Activated CD4-positive, alpha-beta memory T cell treated with anti-CD3 and anti-CD28 coated beads for 36 hours (primary cell): ENCODE results near the gene RNU1-2. TPM values are rescaled to one million over a fixed set of nuclear protein-coding genes. Genes with fewer than 3 reads are reported as not detected.
"Not testable (repeated sequence)": the region's sequence is repeated elsewhere in the genome, so short reads cannot be mapped to it uniquely, and the experiment has no call there.

Experiments used
- CTCF ChIA-PET: fragments of 350-600 bp; sonication (Branson Sonifier 250); formaldehyde crosslinking; loops from one replicate; lab custom pipeline; 2021; ENCODE audit warnings: antibody characterized with exemption, inconsistent platforms; lab: Charles Lee
- POLR2A ChIA-PET: fragments of 350-600 bp; sonication (Branson Sonifier 250); formaldehyde crosslinking; loops from one replicate; lab custom pipeline; 2021; ENCODE audit warnings: antibody characterized with exemption; lab: Charles Lee
- DNase-seq: peaks from one replicate; pipeline ENCODE4 v3.0.0-alpha.2; 2020
- H3K27ac Mint-ChIP-seq: one replicate; pipeline ENCODE4 v1.8.0; 2021; ENCODE audit warnings: mixed read lengths
- H3K27me3 Mint-ChIP-seq: one replicate; pipeline ENCODE4 v1.8.0; 2021; ENCODE audit warnings: mixed read lengths
- H3K36me3 Mint-ChIP-seq: one replicate; pipeline ENCODE4 v1.8.0; 2021; ENCODE audit warnings: mixed read lengths
- H3K4me1 Mint-ChIP-seq: one replicate; pipeline ENCODE4 v1.8.0; 2021; ENCODE audit warnings: low read depth, mixed read lengths
- H3K4me3 Mint-ChIP-seq: one replicate; pipeline ENCODE4 v1.8.0; 2021; ENCODE audit warnings: mild to moderate bottlenecking, mixed read lengths
- H3K9me3 Mint-ChIP-seq: one replicate; pipeline ENCODE4 v1.8.0; 2021; ENCODE audit warnings: mixed read lengths
- intact Hi-C: fragments of 100-400 bp; cut with micrococcal nuclease; formaldehyde crosslinking; loops from one replicate; pipeline ENCODE4 v1.15.1; 2023
- total RNA-seq, 2 experiments: library from RNA; stranded (reverse); gene quantifications; one replicate each; pipeline ENCODE4 v1.2.3, GENCODE V29; 2021

RNU1-2 gene
- total RNA-seq, 2 experiments from 2014 or later = 1,390 to 1,409 TPM

GRCh38 chr1:16914928-16915626 is 19.3 kb downstream of the RNU1-2 start:
- H3K36me3 Mint-ChIP-seq, intact Hi-C loops, H3K9me3 Mint-ChIP-seq, H3K27me3 Mint-ChIP-seq, DNase-seq: not testable (repeated sequence)
- peaks cover 21% of the 10 kb centered on the region for H3K4me1 Mint-ChIP-seq
- peak overlapping the region; percentile 88 for H3K4me3 Mint-ChIP-seq
- POLR2A ChIA-PET = interaction anchor here (0.9 to 2.6 kb wide), 4 partner anchors 9 to 101 kb away, joined by 3 to 19 read pairs (median 4); no protein-coding TSS in a partner anchor
- CTCF ChIA-PET = interaction anchor here (0.6 to 0.7 kb wide), 3 partner anchors 11 to 204 kb away, joined by 3 to 4 read pairs (median 3); no protein-coding TSS in a partner anchor
- peak overlapping the region; percentile 82 for H3K27ac Mint-ChIP-seq

DNA sequence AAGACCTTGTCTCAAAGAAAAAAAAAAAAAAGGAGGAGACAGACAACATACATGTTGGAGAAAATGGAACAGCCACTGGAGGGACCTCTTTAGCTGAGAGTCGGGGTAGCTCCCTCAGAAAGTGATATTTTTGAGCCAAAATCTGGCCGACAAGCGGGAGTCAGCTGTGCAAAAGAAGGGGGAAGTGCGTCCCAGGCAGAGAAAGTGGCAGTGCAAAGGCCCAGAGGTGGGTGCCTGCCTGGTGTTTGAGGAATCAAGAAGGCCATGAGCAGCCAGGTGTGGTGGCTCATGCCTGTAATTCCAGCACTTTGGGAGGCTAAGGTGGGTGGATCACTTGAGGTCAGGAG is 19.8 kb downstream of the RNU1-2 start:
- no peaks in the 10 kb centered on the region for H3K27me3 Mint-ChIP-seq
- intact Hi-C loops = no loop called here
- POLR2A ChIA-PET = interaction anchor here (1.2 to 2.6 kb wide), 3 partner anchors 8 to 12 kb away, joined by 3 to 19 read pairs (median 4); no protein-coding TSS in a partner anchor
- CTCF ChIA-PET = interaction anchor here (0.6 to 0.7 kb wide), 2 partner anchors 202 to 205 kb away, joined by 3 read pairs; no protein-coding TSS in a partner anchor
- no peaks in the 10 kb centered on the region for H3K36me3 Mint-ChIP-seq
- H3K9me3 Mint-ChIP-seq = no peaks in the 10 kb centered on the region
- H3K4me3 Mint-ChIP-seq = peak overlapping the region; percentile 88
- no peak for DNase-seq
- H3K4me1 Mint-ChIP-seq = peaks cover 21% of the 10 kb centered on the region
- H3K27ac Mint-ChIP-seq = no peak overlapping the region

DNA sequence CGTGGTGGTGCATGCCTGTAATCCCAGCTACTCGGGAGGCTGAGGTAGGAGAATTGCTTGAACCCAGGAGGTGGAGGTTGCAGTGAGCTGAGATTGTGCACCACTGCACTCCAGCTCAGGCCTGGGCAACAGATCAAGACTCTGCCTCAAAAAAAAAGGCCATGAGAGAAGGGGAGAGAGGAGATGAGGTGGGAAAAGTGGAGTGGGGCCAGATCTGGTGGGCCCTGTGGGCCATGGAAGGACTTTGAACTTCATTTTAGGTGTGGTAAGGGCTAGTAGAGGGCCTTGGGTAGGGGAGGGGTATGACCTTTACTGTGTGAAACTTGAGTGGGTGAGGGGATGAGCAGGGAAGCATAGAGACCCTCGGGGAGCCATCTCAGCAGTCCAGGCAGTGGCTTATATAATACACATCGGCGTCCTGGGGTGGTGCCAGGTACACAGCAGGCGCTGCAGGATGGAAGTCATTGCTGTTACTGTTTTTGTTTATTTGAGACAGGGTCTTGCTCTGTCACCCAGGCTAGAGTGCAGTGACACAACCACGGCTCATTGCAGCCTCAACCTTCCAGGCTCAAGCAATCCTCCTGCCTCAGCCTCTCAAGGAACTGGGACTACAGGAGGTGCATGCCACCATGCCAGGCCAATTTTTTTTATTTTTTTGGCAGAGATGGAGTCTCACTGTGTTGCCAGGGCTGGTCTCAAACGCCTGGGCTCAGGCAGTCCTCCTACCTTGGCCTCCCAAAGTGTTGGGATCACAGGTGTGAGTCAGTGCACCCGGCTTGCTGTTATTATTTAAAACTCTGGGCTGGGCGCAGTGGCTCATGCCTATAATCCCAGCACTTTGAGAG is 20.5 kb downstream of the RNU1-2 start:
- CTCF ChIA-PET = interaction anchor here (0.6 kb wide), 1 partner anchor 203 kb away, joined by 3 read pairs; no protein-coding TSS in a partner anchor
- H3K9me3 Mint-ChIP-seq, H3K4me3 Mint-ChIP-seq, DNase-seq, H3K36me3 Mint-ChIP-seq, H3K27me3 Mint-ChIP-seq, H3K27ac Mint-ChIP-seq, intact Hi-C loops: not testable (repeated sequence)
- H3K4me1 Mint-ChIP-seq = peaks cover 25% of the 10 kb centered on the region
- POLR2A ChIA-PET = interaction anchor here (2.6 kb wide), 1 partner anchor 11 kb away, joined by 19 read pairs; no protein-coding TSS in a partner anchor

- ChIA-PET CTCF (no interaction called here), POLR2A (no interaction called here)
- DNase-seq = no peak
- Mint-ChIP-seq H3K36me3 (no peaks in the 10 kb centered on the region), H3K27me3 (no peaks in the 10 kb centered on the region), H3K4me1 (peaks cover 30% of the 10 kb centered on the region), H3K27ac (no peak overlapping the region), H3K9me3 (no peaks in the 10 kb centered on the region), H3K4me3 (no peak overlapping the region)
- intact Hi-C loops = no loop called here
Observed at GRCh38 chr1:16918371-16918770, 22.6 kb downstream of the RNU1-2 start.

DNA sequence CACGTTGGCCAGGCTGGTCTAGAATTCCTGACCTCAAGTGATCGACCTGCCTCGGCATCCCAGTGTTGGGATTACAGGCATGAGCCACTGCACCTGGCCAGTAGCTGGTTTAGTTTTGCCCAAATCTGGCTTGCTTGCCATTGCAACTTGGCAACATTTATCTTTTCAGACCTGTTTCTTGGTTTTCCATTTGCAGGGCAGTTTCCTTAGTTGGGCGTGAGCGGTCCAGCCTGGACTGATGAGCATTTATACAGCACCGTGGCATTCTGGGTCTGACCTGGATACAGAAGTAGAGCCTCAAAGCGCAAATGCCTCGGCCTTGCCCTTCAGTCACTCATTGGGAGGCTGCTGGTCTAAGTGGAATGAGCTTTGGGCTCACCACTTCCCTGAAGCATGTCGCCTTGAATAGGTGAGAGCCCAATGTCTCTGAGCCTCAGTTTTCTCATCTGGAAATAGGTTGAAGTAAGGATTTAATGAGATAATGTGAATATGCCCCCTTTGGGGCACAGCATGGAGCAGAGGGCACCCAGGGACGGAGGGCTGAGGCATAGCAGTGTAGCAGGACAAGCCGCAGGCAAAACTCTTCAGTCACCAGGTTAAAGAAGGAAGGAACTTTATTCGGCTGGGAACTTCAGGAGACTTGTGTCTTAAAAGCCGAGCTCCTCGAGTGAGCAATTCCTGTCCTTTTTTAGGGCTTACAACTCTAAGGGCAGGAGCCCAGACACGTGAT is 23.3 kb downstream of the RNU1-2 start:
- H3K27me3 Mint-ChIP-seq, H3K9me3 Mint-ChIP-seq, H3K4me3 Mint-ChIP-seq, intact Hi-C loops, DNase-seq, H3K36me3 Mint-ChIP-seq, POLR2A ChIA-PET, H3K27ac Mint-ChIP-seq: not testable (repeated sequence)
- CTCF ChIA-PET = interaction anchor here (0.8 to 1.2 kb wide), 2 partner anchors 32 to 298 kb away, joined by 3 read pairs; no protein-coding TSS in a partner anchor
- H3K4me1 Mint-ChIP-seq = peaks cover 26% of the 10 kb centered on the region

DNA sequence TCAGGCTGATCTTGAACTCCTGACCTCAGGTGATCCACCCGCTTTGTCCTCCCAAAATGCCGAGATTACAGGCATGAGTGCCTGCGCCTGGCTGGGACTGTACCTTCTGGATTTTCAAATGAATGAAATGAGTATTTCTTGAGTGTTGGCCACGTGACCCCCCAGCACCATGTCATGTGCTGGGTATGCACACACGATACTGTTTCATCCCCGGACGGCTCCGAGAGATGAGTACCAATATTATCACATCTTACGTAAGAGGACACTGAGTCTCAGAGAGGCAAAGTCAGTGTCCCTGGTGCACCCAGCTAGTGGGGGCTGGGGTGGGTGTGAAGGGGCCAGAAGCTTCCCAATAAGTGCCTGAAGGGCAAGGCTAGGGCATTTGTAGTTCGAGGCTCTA is 25.2 kb downstream of the RNU1-2 start:
- DNase-seq = no peak
- POLR2A ChIA-PET = no interaction called here
- no peaks in the 10 kb centered on the region for H3K36me3 Mint-ChIP-seq
- no peaks in the 10 kb centered on the region for H3K27me3 Mint-ChIP-seq
- intact Hi-C loops = no loop called here
- H3K9me3 Mint-ChIP-seq = no peaks in the 10 kb centered on the region
- no peak overlapping the region for H3K4me3 Mint-ChIP-seq
- CTCF ChIA-PET = no interaction called here
- peaks cover 16% of the 10 kb centered on the region for H3K4me1 Mint-ChIP-seq
- H3K27ac Mint-ChIP-seq = no peak overlapping the region

DNA sequence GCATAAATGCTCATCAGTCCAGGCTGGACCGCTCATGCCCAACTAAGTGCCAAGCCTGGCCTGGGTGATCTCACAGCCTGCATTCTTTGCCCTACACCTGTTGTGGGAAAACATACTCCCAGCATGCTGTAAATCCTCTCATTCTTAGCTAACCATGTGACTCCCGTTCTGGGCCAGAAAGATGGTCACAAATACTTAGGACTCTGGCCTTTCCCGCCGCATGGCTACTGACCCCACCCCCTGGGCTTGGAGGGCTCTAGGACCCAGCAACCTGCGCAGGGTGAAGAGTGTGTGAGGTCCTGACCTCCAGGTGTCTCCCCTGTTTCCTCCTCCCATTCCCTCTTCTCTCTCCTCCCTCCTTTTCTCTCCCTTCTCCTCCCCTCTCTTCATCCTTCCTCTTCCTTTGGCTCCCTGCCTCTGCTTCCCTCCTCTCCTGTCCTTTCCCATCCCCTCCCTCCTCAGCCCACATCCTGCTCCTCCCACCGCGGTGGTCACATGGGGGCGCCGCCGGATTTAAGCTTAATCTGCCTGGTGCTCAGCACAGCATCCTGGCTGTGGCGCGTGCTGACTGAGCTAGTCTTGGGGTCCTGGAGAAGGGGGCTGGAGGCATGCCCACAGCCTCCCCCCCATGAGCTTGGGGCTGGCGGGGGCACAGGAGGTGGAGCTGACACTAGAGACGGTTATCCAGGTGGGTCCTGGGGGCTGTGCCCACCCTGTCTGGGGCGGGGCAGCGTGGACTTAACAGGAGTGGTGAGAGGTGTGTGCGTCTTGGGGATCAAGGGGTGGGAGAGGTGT is 25.8 kb downstream of the RNU1-2 start, which contains the start of gene CROCC:
CROCC (plus strand) TSS at position 541 of the 795 bp plus-strand sequence; CDS start at position 629, 88 bp downstream.
- Mint-ChIP-seq H3K27me3 (no peaks in the 10 kb centered on the region), H3K27ac (no peak within 1 kb of the TSS), H3K9me3 (no peaks in the 10 kb centered on the region), H3K36me3 (no peaks in the 10 kb centered on the region), H3K4me1 (peaks cover 16% of the 10 kb centered on the region), H3K4me3 (peak within 1 kb of the TSS; percentile 67)
- intact Hi-C loops = no loop called here
- peak; percentile 68 for DNase-seq
- ChIA-PET CTCF (interaction anchor here (1.1 kb wide), 1 partner anchor 39 kb away, joined by 3 read pairs; no protein-coding TSS in a partner anchor), POLR2A (interaction anchor here (1.1 kb wide), 1 partner anchor 17 kb away, joined by 3 read pairs; no protein-coding TSS in a partner anchor)

DNA sequence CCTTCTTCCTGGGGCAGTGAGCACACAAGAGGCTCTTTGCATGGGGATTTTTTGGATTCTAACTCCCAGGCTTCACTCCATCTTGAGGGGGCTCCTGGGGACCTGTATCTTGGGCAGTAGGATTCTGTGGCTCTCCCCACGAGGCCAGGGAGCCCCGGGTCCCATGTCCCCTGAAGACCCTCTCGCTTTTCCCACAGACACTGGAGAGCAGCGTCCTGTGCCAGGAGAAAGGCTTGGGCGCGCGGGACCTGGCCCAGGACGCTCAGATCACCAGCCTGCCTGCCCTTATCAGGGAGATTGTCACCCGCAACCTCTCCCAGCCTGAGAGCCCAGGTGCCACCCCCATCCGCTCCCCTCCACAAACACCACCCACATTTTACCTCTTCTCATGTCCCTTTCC is 26.7 kb downstream of the RNU1-2 start:
- no peak for DNase-seq
- Mint-ChIP-seq H3K4me1 (peaks cover 16% of the 10 kb centered on the region), H3K9me3 (no peaks in the 10 kb centered on the region), H3K36me3 (no peaks in the 10 kb centered on the region), H3K27ac (no peak overlapping the region), H3K27me3 (no peaks in the 10 kb centered on the region), H3K4me3 (no peak overlapping the region)
- intact Hi-C loops = no loop called here
- ChIA-PET CTCF (interaction anchor here (1.1 kb wide), 1 partner anchor 38 kb away, joined by 3 read pairs; no protein-coding TSS in a partner anchor), POLR2A (interaction anchor here (1.1 kb wide), 1 partner anchor 17 kb away, joined by 3 read pairs; no protein-coding TSS in a partner anchor)

- no peak overlapping the region for H3K27ac Mint-ChIP-seq
- no peaks in the 10 kb centered on the region for H3K27me3 Mint-ChIP-seq
- CTCF ChIA-PET = no interaction called here
- H3K4me1 Mint-ChIP-seq = peaks cover 16% of the 10 kb centered on the region
- no peak overlapping the region for H3K4me3 Mint-ChIP-seq
- H3K36me3 Mint-ChIP-seq = no peaks in the 10 kb centered on the region
- intact Hi-C loops = no loop called here
- no peaks in the 10 kb centered on the region for H3K9me3 Mint-ChIP-seq
- DNase-seq = no peak
- POLR2A ChIA-PET = interaction anchor here (1.1 to 1.4 kb wide), 2 partner anchors 8 to 18 kb away, joined by 3 read pairs; no protein-coding TSS in a partner anchor
Observed at GRCh38 chr1:16922885-16923431, 27.2 kb downstream of the RNU1-2 start.

DNA sequence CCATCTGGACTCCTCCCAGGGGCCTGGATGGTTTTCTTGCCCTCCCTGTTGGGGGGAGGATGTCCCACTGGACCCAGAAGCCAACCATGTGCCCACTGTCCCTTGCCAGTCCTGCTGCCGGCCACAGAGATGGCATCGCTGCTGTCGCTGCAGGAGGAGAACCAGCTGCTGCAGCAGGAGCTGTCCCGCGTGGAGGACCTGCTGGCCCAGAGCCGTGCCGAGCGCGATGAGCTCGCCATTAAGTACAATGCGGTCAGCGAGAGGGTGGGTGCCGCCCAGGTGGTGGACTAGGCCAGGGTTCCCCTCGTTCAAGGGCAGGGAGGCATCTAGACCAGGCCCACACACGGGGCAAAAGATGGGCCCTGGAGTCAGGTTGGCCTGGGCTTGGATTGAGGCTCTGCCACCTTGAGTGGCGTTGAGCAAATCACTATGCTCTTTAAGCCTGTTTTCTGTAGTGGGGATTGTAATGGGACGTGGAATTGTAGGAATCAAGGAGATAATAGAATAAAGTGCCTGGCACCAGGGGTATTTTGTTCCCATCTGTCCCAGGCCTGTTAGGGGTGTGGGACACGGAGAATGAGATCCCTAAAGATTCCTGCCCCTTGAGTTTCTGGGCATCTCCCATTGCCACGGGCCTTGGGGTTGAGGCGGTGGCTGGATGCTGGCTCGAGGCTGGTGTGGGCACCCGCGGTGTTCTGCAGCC is 28.6 kb downstream of the RNU1-2 start:
- no peaks in the 10 kb centered on the region for H3K27me3 Mint-ChIP-seq
- H3K36me3 Mint-ChIP-seq = no peaks in the 10 kb centered on the region
- POLR2A ChIA-PET = interaction anchor here (1.4 kb wide), 1 partner anchor 9 kb away, joined by 3 read pairs; no protein-coding TSS in a partner anchor
- CTCF ChIA-PET = no interaction called here
- no peak for DNase-seq
- no peak overlapping the region for H3K4me3 Mint-ChIP-seq
- no peaks in the 10 kb centered on the region for H3K9me3 Mint-ChIP-seq
- intact Hi-C loops = no loop called here
- H3K4me1 Mint-ChIP-seq = peaks cover 16% of the 10 kb centered on the region
- H3K27ac Mint-ChIP-seq = no peak overlapping the region
